GM18867 (cell line): ENCODE measurements around the gene TLR6.
"Not testable (repeated sequence)": the region's sequence is repeated elsewhere in the genome, so short reads cannot be mapped to it uniquely, and the experiment has no call there.

ENCODE experiments used
- ATAC-seq: cut with Tn5 transposase; IDR thresholded peaks from one replicate; pipeline ENCODE4 v1.9.1; 2021; ENCODE audit warnings: mild to moderate bottlenecking, moderate library complexity; ENCODE audit not compliant: unreplicated experiment

Gene TLR6

DNA sequence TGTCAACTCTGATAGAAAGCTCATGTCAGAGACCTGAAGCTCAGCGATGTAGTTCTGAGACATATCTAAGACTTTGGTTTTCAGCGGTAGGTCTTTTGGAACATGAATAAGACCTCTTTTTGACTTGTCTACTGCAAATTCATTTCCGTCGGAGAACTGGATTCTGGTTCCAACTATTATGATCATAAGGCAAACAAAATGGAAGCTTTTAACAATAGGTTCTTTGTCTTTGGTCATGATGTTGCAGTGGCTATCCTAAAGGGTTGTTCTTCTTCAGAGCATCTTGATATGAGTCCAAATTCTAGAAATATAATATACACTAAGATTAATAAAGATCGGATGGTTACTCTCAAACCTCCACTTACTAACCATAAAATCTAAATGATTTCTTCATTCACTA is 27.4 kb downstream of the TLR6 start:
- no peak for ATAC-seq

DNA sequence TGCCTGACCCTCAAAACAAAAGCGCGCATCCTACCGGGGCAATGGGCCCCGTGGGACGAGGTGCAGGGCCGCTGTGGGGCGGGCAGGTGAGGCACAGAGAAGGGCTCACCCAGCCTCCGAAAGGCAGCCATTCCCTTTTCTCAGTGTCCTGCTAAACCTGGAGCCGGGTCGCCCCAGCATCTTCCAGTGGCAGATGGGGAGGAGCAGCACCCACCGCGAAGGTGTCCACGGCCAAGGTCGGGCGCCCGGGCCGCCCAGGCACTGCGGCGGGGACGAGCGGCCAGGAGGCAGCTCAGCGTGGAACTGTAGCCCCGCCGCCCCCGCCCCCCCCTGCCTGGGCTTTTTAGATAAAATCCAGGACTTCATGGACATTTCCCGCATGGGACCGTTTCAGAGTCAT is 32.9 kb downstream of the TLR6 start:
- ATAC-seq = no peak

DNA sequence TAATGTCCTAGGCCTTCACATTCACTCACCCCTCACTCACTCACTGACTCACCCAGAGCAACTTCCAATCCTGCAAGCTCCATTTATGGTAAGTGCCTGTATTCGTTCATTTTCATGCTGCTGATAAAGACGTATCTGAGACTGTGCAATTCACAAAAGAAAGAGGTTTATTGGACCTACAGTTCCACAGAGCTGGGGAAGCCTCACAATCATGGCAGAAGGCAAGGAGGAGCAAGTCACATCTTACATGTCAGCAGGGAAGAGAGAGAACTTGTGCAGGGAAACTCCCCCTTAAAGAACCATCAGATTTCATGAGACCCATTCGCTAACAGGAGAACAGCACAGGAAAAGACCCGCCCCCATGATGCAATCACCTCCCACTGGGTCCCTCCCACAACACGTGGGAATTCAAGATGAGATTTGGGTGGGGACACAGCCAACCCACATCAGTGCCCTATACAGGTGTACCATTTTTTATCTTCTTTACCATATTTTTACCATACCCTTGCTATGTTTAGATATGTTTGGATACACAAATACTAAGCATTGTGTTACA is 33.8 kb downstream of the TLR6 start:
- ATAC-seq = no peak

DNA sequence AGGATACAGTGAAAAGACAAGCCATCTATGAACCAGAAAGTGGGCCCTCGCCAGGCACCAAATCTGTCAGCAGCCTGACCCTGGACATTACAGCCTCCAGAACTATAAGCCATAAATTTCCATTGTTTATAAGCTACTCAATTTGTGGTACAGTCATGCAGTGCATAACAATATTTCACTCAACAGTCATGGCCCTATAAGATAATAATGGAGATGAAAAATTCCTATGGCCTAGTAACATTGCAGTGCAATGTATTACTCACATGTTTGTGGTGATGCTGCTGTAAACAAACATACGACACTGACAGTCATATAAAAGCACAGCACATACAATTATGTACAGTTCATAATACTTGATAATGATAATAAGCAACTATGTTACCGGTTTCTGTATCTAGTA is 34.9 kb downstream of the TLR6 start:
- no peak for ATAC-seq

DNA sequence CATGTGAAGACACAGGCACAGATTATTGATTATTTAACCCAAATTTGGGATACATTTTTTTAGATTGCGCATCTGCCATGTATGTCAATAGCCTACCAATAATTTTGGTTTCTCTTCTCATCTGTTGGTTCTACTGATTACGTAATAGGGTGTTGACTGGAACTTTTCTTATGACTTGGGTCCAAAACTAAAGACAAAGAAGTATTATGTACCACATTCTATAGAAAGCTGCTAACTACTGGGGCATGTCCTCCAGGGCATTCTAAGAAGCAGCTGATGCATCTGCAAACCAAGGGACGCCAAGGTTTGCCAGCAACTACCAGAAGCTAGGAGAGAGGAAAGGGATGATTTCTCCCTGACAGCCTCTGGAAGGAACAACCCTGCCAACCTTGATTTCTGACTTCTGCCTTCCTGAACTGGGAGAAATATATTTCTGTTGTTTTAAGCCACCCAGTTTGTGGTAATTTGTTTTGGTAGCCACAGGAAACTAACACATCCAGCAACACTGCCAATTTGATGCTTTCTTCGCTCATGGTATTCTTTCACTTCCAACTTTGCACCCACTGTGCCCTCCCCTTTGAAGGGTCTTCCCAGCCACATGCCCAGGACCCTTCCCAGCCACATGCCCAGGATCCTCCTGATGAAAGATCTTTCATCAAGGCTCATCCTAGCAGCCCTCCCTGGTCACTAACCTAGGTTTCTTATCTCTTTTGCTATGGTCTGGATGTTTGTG is 36.1 kb downstream of the TLR6 start:
- ATAC-seq = peak; percentile 58

DNA sequence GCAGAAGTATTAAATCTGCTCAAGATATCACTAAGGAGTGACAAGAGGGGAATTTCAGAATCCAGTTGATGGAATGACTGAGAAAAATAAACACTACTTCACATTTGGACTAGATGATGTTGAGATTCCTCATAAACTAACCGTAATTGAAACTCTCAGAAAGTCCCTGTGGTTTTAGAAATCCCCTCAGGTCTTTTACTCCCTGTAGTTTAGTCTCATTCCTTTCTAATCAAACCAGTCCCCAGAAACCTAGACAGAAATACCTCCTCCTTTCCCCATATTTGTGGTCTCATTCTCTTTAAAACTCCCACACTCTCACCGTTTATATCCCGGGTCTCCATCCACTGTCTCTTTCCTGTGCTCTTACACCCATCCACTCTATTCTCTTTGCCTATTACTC is 37.0 kb downstream of the TLR6 start:
- ATAC-seq = no peak

DNA sequence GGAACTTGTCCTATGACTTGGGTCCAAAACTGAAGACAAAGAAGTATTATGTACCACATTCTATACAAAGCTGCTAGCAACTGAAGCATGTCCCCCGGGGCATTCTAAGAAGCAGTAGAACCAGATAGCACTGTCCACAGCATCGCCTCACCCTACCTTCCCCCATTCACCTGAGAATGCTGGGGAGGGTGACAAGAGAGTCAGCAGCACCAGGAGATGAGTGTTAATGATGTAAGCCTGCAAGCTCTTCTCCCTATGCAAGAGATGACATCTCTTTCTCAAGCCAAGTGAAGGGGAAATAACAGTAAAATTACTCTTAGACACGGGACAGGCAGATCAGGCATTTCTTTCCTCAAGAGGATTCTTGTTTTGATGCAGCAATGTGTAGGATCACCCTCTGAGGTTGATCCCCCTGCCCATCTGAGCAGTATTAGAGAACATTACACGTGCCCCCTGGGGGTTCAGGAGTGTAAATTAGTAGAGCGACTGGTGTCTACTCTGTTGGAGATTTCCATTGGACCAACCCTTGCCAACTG is 38.1 kb downstream of the TLR6 start:
- ATAC-seq = peak; percentile 50

DNA sequence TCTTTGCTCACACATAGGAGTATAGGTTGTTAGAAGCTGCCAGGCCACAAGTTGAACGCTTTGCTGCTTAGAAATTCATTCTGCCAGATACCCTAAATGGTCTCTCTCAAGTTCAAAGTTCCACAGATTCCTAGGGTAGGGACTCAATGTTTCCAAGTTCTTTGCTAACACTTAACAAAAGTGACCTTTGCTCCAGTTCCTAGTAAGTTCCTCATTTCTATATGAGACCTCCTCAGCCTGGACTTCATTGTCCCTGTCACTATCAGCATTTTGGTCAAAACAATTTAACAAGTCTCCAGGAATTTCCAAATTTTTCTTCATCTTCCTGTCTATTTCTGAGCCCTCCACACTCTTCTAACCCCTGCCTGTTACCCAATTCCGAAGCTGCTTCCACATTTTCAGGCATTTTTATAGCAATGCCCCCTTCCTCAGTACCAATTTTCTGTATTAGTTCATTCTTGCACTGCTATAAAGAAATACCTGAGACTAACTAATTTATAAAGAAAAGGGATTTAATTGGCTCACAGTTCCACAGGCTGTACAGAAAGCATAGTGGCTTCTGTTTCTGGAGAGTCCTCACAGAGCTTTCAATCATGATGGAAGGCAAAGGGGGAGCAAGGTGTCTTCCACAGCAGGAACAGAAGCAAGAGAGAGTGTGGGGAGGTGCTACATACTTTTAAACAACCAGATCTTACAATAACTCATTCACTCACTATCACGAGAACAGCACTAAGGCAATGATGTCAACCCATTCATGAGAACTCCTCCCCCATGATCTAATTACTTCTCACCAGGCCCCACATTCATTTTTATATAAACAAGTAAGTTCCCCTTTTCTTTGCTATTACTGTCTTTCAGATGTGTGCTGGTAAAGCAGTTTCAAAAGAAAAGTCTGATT is 40.5 kb downstream of the TLR6 start:
- ATAC-seq = no peak

DNA sequence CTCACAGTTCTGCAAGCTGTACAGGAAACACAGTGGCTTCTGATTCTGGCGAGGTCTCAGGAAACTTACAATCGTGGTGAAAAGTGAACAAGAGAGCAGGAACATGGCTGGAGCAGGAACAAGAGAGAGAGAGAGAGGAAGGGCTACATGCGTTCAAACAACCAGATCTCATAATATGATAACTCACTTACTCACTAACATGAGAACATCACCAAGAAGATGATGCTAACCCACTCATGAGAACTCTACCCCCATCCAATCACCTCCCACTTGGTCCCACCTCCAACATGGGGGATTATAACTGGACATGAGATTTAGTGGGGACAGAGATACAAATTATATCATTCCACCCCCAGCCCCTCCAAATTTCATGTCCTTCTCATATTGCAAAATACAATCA is 42.2 kb downstream of the TLR6 start:
- ATAC-seq = no peak

DNA sequence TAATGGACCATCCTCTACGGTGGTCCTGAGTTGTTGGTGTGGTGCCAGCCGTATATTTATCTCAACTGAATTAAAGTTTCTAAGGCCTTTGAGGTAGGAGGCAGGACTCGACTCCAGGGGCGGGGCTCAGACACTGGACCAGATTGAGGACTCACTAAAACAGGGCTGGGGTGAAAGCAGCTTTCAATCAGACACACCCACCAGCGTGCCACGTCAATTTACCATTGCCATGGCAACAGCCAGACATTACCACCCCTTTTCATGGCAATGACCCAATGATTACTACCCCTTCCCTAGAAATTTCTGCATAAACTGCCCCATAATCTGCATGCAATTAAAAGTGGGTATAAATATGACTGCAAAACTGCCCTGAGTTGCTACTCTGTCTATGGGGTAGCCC is 45.3 kb downstream of the TLR6 start:
- ATAC-seq = no peak

DNA sequence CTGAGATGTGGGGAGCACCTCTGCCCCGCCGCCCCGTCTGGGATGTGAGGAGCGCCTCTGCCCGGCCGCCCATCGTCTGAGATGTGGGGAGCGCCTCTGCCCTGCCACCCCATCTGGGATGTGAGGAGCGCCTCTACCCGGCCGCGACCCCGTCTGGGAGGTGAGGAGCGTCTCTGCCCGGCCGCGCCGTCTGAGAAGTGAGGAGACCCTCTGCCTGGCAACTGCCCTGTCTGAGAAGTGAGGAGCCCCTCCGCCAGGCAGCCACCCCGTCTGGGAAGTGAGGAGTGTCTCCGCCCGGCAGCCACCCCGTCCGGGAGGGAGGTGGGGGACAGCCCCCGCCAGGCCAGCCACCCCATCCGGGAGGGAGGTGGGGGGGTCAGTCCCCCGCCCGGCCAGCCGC is 49.2 kb downstream of the TLR6 start:
- ATAC-seq = not testable (repeated sequence)

DNA sequence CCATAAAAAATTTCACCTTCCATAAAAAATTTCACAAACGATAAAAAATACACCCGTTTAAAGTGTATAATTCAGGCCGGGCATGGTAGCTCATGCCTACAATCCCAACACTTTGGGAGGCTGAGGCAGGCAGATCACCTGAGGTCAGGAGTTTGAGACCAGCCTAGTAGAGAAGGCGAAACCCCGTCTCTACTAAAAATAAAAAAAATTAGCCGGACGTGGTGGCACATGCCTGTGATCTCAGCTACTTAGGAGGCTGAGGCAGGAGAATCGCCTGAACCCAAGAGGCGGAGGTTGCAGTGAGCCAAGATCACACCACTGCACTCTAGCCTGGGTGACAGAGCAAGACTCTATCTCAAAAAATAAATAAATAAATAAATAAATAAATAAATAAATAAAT is 50.4 kb downstream of the TLR6 start:
- not testable (repeated sequence) for ATAC-seq

DNA sequence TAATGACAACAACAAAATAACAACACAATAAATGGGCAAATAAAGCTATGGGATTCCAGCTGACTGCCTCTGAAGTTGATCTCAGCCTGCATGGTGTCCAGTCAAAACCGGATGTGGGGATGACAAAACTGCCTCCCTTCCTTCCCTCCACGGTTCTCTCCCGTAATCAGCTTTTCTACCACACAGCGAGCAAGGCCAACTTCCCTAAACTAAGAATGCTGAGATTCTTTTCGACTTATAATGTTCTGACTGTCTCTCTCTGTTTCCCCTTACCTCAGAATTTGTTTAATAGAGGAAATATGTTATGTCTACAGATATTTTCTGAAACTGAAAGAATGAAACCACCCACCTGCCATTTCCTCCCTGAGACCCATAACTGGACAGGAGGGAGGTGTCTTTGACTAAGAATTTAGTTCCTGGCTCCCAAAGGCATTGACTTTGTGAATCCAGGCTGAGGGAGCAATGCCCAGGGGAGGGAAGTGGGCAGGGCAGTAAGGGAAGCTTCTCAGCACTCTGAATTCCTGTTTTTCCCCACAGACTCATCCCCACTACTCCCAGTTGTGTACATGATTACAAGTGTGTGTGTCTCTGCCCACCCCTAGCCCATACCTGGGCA is 51.0 kb downstream of the TLR6 start:
- ATAC-seq = peak; percentile 84

DNA sequence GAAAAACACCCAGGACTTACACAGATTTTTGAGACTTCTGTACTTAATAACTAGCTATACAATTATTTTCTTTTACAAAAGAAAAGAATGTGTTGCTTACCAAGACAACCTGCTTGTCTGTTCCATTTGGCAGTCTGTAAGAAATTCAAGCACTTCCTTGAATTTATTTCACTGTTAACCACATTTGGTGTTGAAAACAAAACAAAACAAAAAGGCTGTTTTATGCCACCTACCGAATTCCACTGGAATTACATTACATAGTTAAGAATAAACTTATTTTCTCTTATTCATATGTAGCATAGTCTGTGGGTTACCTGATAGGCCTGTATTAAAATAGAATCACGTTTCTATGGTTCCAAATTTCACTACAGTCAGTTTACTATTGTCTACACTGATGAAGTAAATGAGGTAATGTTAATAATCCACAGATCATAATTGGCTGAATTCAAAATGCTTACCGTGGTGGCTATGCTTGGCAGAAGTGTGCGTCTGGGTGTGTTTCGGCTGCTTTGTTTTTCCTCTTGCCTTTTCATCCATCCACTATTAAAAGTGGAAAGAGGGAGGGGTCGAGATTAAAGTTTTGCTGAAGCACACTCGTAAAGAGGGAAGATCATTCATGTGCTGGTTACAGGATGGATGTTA is 51.8 kb downstream of the TLR6 start, which contains the start of gene TLR1:
Gene TLR1, minus strand, starts transcription at position 138 of the 642 bp plus-strand sequence. CDS start 5,960 bp downstream, outside the sequence.
- peak; percentile 32 for ATAC-seq

DNA sequence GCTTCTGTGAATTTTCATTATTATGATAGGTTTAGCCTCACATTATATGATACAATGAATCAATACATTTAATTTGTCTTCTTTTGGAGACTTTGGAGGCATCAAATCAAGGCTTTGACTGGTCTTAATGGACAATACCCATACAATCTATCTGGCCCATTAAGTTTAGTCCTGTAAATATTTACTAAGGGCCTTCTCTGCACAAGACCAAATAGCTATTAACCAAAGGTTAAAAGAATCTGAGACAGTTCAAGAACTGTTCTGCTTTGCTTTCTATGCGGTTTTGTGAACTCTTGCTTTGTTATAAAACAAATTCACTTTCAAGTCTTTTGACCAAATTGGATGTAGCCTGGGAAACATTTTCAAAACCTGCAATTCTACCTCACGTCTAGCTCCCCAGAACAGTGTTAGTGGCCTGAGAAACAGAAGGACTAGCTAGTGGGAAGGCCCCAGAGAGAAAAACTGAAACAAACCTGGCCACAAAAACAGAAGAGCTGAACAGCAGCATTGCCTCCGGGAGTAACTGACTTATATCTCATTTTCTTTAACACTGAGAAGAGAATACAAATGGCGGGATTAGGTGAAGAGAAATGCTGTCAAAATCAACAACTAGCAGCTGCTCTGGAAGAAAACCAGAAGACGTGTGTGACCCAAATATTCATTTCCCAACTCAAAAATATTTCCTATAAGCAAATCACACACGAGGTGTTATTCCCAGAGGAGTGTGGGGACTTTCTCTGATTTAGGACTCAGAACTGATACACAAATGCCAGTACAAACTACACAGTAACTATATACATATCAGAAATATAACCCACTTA is 52.6 kb downstream of the TLR6 start:
- peak; percentile 47 for ATAC-seq

DNA sequence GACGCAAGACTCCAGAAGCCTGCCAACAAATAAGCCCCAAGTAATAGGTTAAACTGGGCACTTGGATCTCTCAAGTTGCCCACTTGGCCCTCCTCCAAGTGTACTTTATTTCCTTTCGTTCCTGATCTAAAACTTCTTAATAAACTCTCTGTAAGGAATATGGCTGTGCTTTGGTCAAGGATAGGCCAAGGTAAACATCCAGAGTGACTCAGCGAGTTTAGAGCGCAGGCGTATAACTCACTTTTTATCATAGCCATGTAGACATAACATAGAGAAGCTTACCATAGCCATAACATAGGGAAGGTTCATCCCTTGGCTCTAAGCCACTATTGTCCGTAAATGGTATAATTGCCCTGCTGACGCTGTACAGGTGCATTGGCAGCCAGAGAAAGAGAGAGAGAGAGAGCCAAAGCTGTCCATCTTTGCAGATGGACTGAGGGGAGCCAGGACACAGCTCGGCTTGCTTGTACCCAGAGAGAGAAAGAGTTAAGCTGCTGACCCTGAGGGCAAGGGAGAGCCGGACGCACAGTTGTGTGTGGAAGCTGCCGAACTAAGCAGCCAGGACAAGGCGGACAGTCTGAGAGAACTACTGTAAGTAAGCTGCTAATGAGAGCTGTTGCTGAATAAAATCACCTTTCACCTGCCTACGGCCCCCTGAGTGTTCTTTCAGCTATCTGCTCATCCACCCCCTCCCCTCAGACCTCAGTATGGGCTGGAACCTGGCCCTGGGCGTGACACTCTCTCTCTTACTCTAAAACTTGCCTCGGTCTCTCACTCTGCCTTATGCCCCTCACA is 53.9 kb downstream of the TLR6 start:
- ATAC-seq = no peak

DNA sequence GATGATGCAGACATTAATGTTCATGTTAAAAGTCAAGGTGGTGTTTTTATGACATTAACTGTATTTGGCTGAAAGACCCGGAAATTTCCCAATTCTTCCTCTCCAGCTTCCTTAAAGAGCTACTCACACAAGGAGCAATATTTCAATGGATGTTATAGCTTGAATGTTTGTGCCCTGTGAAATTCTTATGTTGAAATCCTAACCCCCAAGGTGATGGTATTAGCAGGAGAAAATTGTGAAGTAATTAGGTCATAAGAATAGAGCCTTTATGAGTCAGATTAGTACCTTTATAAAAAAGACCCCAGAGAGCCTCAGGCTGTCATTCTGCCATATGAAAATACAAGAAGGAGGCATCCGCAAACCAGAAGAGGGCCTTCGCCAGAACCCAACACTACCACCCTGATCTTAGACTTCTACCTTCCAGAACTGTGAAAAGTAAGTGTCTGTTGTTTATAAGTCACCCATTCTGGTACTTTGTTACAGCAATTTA is 55.6 kb downstream of the TLR6 start:
- ATAC-seq = no peak

DNA sequence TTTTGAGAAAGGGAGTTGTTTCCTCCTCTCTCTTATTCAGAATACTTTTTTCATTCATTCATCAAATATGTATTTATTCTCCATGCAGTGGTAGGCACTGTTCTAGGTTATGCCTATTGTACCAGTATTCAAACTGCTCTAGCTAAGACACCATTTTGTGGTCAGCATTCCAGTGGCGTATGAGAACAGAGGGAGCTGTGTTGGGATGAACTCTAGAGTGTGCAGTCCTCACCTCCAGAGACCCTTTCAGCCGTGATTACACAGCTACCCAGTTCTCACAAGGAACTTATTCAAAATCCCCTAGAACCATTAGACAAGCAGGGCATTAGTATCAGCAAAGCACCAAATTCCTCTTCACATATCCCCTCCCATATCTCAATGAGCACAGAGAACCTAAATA is 56.3 kb downstream of the TLR6 start:
- ATAC-seq = no peak

DNA sequence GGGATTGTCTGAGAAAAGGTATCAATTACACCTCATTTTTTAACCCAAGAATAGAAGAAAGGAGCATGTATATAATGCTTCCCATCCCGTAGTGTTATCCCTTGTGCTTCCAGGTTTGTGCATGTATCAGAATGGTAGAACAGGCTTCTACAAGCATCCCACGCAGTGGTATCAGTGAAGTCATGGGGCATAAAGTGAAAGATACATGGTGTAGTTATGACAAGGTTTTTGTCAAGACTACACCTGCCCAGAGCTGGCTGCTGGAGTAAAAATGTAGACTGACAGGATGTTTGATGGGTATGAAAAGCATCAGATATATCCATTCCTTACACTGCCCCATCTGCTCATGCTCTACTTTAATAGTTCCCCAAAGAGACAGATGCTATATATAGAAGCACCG is 61.5 kb downstream of the TLR6 start:
- ATAC-seq = no peak
